HepG2 (cell line): ENCODE measurements around the gene APBB3. TPM values are rescaled to one million over a fixed set of nuclear protein-coding genes. Genes with fewer than 3 reads are reported as not detected.

ENCODE experiments used
- AHDC1 ChIP-seq: sonication (generic); formaldehyde crosslinking; IDR thresholded peaks from 2 replicates; pipeline ENCODE4 v1.5.1; 2020; ENCODE audit warnings: mild to moderate bottlenecking, missing genetic modification reagents, borderline replicate concordance
- FOSL2 ChIP-seq: sonication (generic); formaldehyde crosslinking; IDR thresholded peaks from 2 replicates; pipeline ENCODE4 v1.4.0; 2020; ENCODE audit warnings: missing genetic modification reagents
- FOXJ3 ChIP-seq: sonication (generic); formaldehyde crosslinking; IDR thresholded peaks from 2 replicates; pipeline ENCODE4 v1.4.0; 2020; ENCODE audit warnings: missing genetic modification reagents, mild to moderate bottlenecking, borderline replicate concordance
- ISX ChIP-seq: sonication (generic); formaldehyde crosslinking; conservative IDR thresholded peaks from 2 replicates; pipeline ENCODE4 v1.5.0; 2020; ENCODE audit warnings: missing genetic modification reagents
- SAP130 ChIP-seq: IDR thresholded peaks from 2 replicates; pipeline ENCODE4 v1.6.1; 2016; ENCODE audit warnings: low read depth
- SNRNP70 ChIP-seq: fragments of 200-400 bp; formaldehyde crosslinking; IDR thresholded peaks from 2 replicates; pipeline ENCODE4 v1.6.1; 2017; ENCODE audit warnings: mild to moderate bottlenecking, low read depth, low read length, moderate library complexity
- TARDBP ChIP-seq: sonication (generic); formaldehyde crosslinking; IDR thresholded peaks from 2 replicates; pipeline ENCODE4 v1.8.0; 2022; ENCODE audit warnings: mild to moderate bottlenecking, missing genetic modification reagents
- TOE1 ChIP-seq: sonication (generic); formaldehyde crosslinking; IDR thresholded peaks from 2 replicates; pipeline ENCODE4 v1.4.0; 2020; ENCODE audit warnings: mild to moderate bottlenecking, missing genetic modification reagents
- UBTF ChIP-seq: sonication (generic); formaldehyde crosslinking; IDR thresholded peaks from 2 replicates; pipeline ENCODE4 v1.4.0; 2020; ENCODE audit warnings: mild to moderate bottlenecking, missing genetic modification reagents
- ZNF770 ChIP-seq: sonication (generic); formaldehyde crosslinking; IDR thresholded peaks from 2 replicates; pipeline ENCODE4 v1.5.0; 2020; ENCODE audit warnings: mild to moderate bottlenecking, missing genetic modification reagents
- polyA plus RNA-seq, 8 experiments: library from polyadenylated mRNA; depleted of rRNA in 3 of 8; stranded (reverse) in 7 of 8; unstranded in 1 of 8; fragments of >200 nt; fragmentation: Illumina TruSeq in 4 of 8; extraction: Trizol in 4 of 8; gene quantifications; 2 replicates each; pipeline versions ENCODE4 v1.2.1 to v1.2.3, GENCODE V29; 2011 to 2016; ENCODE audit warnings: low read depth in 4 of 8, missing spikeins in 1 of 8, mixed read lengths in 1 of 8; ENCODE audit not compliant: insufficient read depth in 1 of 8
- total RNA-seq, 5 experiments: library from RNA; depleted of rRNA; stranded (reverse); fragments of >200 nt; fragmentation: Illumina TruSeq; extraction: Trizol; gene quantifications; 2 replicates each; pipeline ENCODE4 v1.2.3, GENCODE V29; 2016; ENCODE audit warnings: low read depth in 1 of 5
- TF ChIP-seq, protein P1 (sequence below): sonication (generic); formaldehyde crosslinking; IDR thresholded peaks from 2 replicates; pipeline ENCODE4 v1.5.0; 2020; ENCODE audit warnings: missing genetic modification reagents
- TF ChIP-seq, protein P2 (sequence below): sonication (generic); formaldehyde crosslinking; IDR thresholded peaks from 2 replicates; pipeline ENCODE4 v1.4.0; 2020; ENCODE audit warnings: missing genetic modification reagents, borderline replicate concordance

The APBB3 gene
- total and polyA plus RNA-seq, 2 of the 13 experiments (the other 11 are each of a cell fraction or from before 2014, with no cell fraction given) = 0.38 to 0.78 TPM

DNA sequence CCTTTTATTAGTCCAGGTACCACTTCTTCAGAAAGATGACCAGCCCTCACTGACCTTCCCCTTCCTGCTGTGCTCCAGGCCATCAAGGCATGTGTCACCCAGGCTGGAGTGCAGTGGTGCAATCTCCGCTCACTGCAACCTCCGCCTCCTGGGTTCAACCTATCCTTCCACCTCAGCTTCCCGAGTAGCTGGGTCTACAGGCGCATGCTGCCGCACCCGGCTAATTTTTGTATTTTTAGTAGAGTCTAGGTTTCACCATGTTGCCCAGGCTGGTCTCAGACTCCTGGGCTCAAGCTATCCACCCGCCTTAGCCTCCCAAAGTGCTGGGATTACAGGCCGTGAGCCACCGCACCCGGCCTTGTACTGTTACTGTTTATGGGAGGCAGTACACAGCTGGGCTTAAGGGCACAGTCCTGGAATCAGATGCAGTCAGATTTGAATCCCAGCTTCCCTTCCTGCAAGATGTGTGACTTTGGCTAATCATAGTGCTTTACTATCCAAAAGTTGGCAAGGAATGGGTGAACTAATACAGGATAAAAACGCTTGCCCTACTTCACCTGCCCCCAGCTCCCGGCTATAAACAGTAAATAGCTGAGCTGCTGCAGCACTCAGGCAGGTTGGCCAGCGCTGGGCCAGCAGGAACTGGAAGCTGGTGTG lies 17.4 kb downstream of the APBB3 start (continued):
- TF ChIP-seq UBTF (CRISPR knock-in tag) (peak; percentile 94), SNRNP70 (no peak), FOXJ3 (CRISPR knock-in tag) (no peak), SAP130 (CRISPR knock-in tag) (no peak; the same call in 1 of the 2 replicates), TARDBP (no peak), AHDC1 (no peak), FOSL2 (CRISPR knock-in tag) (peak; percentile 77), ISX (CRISPR knock-in tag) (no peak), ZNF770 (CRISPR knock-in tag) (peak; percentile 31; the same call in 1 of the 2 replicates), TOE1 (CRISPR knock-in tag) (no peak)
- TF ChIP-seq, protein P1, sequence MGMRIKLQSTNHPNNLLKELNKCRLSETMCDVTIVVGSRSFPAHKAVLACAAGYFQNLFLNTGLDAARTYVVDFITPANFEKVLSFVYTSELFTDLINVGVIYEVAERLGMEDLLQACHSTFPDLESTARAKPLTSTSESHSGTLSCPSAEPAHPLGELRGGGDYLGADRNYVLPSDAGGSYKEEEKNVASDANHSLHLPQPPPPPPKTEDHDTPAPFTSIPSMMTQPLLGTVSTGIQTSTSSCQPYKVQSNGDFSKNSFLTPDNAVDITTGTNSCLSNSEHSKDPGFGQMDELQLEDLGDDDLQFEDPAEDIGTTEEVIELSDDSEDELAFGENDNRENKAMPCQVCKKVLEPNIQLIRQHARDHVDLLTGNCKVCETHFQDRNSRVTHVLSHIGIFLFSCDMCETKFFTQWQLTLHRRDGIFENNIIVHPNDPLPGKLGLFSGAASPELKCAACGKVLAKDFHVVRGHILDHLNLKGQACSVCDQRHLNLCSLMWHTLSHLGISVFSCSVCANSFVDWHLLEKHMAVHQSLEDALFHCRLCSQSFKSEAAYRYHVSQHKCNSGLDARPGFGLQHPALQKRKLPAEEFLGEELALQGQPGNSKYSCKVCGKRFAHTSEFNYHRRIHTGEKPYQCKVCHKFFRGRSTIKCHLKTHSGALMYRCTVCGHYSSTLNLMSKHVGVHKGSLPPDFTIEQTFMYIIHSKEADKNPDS (CRISPR knock-in tag) = no peak
- TF ChIP-seq, protein P2, sequence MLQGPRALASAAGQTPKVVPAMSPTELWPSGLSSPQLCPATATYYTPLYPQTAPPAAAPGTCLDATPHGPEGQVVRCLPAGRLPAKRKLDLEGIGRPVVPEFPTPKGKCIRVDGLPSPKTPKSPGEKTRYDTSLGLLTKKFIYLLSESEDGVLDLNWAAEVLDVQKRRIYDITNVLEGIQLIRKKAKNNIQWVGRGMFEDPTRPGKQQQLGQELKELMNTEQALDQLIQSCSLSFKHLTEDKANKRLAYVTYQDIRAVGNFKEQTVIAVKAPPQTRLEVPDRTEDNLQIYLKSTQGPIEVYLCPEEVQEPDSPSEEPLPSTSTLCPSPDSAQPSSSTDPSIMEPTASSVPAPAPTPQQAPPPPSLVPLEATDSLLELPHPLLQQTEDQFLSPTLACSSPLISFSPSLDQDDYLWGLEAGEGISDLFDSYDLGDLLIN (CRISPR knock-in tag) = no peak
